Left cardiac atrium (tissue), 4 donors: ENCODE data around the gene IL4R. TPM values are rescaled to one million over a fixed set of nuclear protein-coding genes. Genes with fewer than 3 reads are reported as not detected.
"Not testable (repeated sequence)": the region's sequence is repeated elsewhere in the genome, so short reads cannot be mapped to it uniquely, and the experiment has no call there.

Experiments used
- ATAC-seq, 2 donors: fragments of 200-7000 bp; cut with Tn5 transposase; one replicate each; pipeline ENCODE4 v1.9.1; 2020; ENCODE audit warnings: mild to moderate bottlenecking in 2 of 2, moderate library complexity in 2 of 2
- DNase-seq: peaks from one replicate; pipeline ENCODE4 v3.0.0-alpha.2; 2020
- intact Hi-C, 2 donors: fragments of 100-400 bp; cut with DNase I; formaldehyde crosslinking; loops; one replicate each; pipeline versions ENCODE4 v1.14.1 to v1.15.1; 2022 to 2023
- total RNA-seq, 2 donors: library from RNA; stranded (reverse); fragmentation: NEBNext Ultra II Directional; extraction: Animal tissue kit (Norgen Biotek cat#: 25700); gene quantifications; one replicate each; pipeline ENCODE4 v1.2.1, GENCODE V29; 2021
- donor health status: DM: no; HTN: yes; CAD: no.
- donor health status: DM: no; HTN: yes; CAD: no; lungs with severe emphysema.
- donor health status: DM: yes; HTN: yes; CAD: no.
- donor health status: Dilated cardiomyopathy.

Gene IL4R
- total RNA-seq, 2 donors from 2014 or later = 19.8 to 56.8 TPM

- no peak for DNase-seq
- no peak for ATAC-seq
- intact Hi-C loops = no loop called here
Measured at GRCh38 chr16:27287051-27287811, 26.5 kb upstream of the IL4R start.

GRCh38 chr16:27287887-27288286 lies 25.9 kb upstream of the IL4R start:
- intact Hi-C loops = no loop called here
- DNase-seq = no peak
- ATAC-seq = no peak

GRCh38 chr16:27288313-27288712 lies 25.5 kb upstream of the IL4R start:
- DNase-seq, ATAC-seq: not testable (repeated sequence)

GRCh38 chr16:27289669-27290068 lies 24.1 kb upstream of the IL4R start:
- intact Hi-C loops = no loop called here
- DNase-seq (no peak), ATAC-seq (no peak)

More at GRCh38 chr16:27288313-27288712, 25.5 kb upstream of the IL4R start:
- intact Hi-C loops = not testable (repeated sequence)

- DNase-seq = no peak
- intact Hi-C loops = no loop called here
- no peak for ATAC-seq
Measured at GRCh38 chr16:27290562-27290961, 23.2 kb upstream of the IL4R start.

DNA sequence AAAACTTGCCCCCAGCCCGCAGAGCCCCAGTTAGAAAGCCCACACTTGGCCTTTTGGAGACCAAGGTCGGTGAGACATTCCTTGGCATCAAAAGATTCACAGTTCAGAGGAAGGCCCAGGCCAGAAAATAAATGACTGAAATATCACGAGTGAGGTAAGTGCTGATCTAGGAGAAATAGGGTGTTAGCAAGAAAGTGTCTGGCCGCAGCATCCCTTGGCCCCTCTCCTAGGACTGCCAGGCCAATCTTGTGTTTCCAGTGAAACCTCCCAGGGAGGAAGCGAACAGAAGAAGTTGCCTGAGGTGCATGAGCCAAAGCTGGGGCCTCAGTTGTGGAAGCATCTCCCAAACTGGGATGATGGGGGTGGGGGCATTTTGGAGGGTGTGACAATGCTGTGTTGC lies 22.7 kb upstream of the IL4R start:
- ATAC-seq (no peak), DNase-seq (no peak)
- intact Hi-C loops = no loop called here

DNA sequence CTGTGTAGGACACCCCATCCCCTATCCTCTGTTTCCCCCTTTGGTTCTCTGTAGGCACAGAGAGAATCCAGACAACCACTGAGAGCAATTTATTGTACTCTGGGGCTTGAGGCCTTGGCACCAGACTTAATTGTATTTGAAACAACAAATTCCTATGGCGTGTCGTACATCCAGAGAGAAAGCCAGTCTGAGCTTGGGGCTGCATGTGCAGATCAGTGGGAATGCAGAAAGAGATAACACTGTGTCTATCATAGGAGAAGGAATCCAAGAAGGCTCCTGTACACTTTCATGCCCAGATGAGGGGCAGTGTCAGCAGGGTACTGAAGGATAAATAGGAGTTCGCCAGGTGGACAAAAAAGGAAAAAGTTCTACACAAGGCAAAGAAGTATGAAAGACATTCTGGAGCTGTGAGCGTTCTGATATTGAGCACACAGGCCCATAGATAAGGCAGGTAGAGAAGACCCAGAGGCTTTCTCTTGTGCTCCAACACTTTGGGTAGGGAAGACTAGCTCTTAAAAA lies 22.0 kb upstream of the IL4R start:
- intact Hi-C loops = no loop called here
- ATAC-seq (no peak), DNase-seq (no peak)

DNA sequence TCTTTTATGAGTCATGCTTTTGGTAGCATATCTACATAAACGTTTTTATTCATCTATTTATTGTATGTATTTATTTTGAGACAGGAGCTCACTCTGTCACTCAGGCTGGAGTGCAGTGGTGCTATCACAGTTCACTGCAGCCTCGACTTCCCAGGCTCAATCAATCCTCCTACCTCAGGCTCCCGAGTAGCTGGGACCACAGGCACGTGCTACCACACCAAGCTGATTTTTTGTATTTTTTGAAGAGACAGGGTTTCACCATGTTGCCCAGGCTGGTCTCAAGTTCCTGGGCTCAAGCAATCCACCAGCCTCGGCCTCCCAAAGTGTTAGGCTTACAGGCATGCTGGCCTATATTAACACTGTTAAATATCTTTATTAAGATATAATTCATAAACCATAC lies 20.4 kb upstream of the IL4R start:
- DNase-seq = no peak

GRCh38 chr16:27298132-27298531 lies 15.6 kb upstream of the IL4R start:
- intact Hi-C loops = no loop called here
- DNase-seq = no peak
- no peak for ATAC-seq

More for the DNA sequence above, 20.4 kb upstream of the IL4R start:
- intact Hi-C loops = no loop called here
- ATAC-seq = no peak

DNA sequence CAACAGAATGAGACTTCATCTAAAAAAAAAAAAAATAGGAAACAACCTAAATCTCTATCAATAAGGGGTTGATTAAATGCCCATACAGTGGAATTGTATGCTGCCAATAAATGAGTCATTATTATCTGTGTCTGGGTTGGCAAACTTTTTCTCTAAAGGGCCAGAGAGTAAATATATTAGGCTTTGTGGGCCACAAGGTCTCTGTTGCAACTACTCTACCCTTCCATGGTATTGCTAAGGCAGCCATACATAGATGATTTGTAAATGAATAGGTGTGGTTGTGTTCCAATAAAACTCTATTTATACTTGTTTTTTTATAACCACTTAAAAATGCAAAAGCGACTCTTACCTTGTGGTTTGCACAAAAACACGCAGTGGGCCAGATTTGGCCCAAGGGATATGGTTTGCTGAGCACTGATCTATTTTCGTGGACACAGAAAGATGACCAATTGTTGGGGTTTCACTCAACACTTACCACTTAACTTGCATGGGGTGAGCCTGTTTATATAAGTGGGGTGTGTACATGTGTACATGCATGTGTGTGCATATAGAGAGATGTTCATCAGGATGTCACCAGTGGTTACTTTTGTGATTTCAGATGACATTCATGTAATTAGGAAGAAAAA lies 12.4 kb upstream of the IL4R start:
- DNase-seq (no peak), ATAC-seq (no peak)
- intact Hi-C loops = no loop called here

DNA sequence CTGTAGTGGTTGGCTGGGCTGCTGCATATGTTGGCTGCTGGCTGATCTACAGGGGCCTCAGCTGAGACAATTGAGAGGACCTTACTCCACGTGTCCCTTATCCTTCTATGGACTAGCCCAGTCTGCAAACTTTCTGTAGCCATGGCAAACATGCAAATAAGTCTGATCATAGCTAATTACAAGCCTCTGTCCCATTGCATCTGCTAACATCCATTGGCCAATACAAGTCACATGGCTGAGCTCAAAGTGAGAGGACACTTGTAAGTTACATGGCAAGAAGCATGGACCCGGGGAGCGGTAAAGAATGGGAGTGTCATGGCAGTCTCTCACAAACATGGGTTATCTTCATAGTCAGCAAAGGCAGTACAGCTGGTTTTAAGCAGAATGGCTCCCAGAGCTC lies 11.6 kb upstream of the IL4R start:
- ATAC-seq = no peak
- no peak for DNase-seq
- intact Hi-C loops = no loop called here

GRCh38 chr16:27303256-27304100 lies 10.3 kb upstream of the IL4R start:
- DNase-seq (no peak), ATAC-seq (no peak)
- intact Hi-C loops = no loop called here

DNA sequence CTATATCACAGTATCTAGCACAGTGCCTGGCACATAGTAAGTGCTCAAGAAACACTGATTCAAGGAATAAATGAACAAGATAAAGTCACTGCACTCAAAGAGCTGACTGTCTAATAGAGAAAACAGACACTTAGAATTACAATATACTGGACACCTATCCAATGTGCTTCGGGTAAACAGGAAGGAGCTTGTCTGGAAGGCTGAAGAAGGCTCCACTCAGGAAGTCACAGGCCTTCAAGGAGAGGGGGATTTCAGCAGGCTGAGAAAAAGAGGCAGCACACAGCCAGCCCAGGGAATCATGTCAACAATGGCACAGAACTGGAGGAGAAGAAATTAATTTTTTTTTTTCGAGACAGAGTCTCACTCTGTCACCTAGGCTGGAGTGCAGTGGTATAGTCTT lies 9.7 kb upstream of the IL4R start:
- intact Hi-C loops = no loop called here
- ATAC-seq = no peak
- no peak for DNase-seq

DNA sequence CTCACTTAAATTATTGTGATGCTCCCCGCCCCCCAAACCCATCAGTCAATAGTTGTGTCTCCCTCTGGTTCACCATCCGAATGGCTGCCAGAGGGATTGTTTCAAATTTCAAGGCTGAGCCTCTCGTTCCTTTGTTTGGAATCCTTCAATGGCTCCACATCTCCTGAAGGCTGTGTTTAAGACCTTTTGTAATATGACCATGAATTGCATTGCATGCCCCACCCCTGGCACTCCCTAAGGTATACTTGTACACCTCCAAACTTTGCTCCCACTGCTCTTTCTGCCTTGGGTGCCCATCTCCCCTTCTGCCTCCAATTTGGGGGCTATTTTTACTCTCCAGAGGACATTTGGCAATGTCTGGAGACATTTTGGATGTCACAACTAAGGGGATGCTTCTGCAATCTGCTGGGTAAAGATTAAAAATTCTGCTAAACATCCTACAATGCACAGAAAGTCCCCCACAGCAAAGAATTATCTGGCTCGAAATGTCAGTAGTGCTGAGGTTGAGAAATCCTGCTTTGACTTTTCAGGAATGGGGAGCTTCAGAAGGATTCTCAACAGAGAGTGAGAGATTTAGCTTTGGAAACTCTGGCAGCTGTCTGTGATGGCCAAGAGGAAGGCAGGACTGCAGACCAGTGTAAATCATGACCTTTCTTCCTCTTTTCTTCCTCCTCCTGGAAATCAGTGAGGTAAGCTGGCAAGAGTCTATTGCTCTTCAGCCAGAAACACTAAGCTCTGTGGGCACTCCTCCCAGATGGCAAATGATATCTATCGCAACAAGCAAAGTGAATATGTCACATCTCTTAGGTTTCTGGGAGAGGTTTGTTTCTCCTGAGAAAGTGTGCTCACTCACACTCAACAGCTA lies 8.7 kb upstream of the IL4R start:
- ATAC-seq = peak; percentile 41 to 78
- intact Hi-C loops = no loop called here

GRCh38 chr16:27305839-27306442 lies 7.8 kb upstream of the IL4R start:
- intact Hi-C loops = no loop called here
- ATAC-seq = no peak
- no peak for DNase-seq

More for the DNA sequence above, 8.7 kb upstream of the IL4R start:
- DNase-seq = no peak

DNA sequence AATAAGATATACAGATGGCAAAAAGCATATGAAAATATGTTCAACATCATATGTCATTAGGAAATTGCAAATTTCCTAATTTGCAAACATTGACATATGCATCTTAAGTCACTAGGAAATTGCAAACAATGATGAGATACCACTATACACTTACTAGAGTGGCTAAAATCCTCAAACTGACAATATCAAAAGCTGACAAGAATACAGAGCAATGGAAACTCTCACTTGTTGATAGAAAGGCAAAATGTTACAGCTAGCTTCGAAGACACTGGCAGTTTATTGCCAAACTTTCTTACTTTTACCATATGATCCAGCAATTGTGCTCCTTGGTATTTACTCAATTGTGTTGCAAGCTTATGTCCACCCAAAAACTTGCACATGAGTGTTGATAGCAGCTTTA lies 5.0 kb upstream of the IL4R start:
- ATAC-seq (no peak), DNase-seq (no peak)
- intact Hi-C loops = no loop called here

DNA sequence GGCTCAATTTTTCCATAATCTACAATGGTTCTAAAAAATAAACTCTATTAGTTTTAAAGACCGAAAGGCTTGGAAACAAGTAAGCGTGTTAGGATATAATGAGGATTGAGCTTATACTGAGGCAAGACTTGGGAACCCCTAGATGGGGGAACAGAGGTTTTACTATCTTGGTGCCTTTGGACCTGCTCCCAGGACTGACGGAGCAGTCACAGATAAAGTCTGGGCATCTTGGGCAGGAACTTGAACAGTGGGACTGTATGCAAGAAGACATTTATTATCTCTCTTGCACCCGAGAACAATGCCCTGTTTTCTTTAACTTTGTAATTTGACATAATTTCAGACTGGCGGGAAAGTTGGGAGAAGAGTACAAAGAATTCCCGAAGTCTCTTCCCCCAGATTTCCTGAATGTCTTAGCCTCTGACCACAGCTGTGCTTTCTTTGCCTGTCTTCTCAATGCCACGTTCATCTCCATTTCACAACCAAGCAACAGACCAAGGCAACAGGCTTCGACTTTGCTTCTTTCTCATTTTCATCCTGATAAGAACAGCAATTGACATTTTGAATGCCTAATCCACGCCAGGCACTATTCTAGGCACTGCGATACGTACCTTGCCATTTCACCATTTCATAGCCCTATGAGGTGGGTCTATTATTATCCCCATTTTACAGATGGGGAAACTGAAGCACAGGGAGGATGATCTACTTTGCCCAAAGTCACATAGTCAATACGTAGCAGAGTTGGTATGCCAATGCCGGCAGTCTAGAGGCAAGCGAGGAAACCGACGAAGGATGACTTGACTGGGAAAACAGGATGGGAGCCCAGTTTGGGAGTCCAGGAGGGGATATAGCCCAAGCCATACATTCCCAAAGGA lies 3.0 kb upstream of the IL4R start:
- intact Hi-C loops = no loop called here
- ATAC-seq (no peak), DNase-seq (peak; percentile 59)

DNA sequence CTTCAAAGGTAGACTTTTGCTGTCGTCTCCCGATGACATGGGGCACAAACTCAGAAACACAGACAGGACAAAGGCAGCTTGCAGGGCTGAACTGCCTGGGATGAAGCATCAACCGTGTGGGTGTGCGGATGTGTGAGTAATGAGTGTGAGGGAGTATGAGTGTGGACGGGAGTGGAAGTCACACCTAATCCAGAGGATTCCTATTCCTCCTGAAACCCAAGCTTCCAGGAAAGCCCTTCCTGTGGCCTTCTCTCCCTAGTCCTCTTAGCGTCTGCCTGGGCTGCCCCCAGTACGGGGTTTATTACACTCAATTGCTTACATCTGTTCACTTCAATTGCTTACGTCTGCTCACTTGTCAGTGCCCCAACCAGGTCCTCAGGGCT lies 2.3 kb upstream of the IL4R start:
- intact Hi-C loops = no loop called here
- ATAC-seq (no peak), DNase-seq (no peak)
